Liver (tissue), 9 donors: ENCODE data around the gene ORM2. TPM values are rescaled to one million over a fixed set of nuclear protein-coding genes. Genes with fewer than 3 reads are reported as not detected.

ENCODE experiments used
- DNase-seq: peaks from one replicate; pipeline ENCODE4 v3.0.0-alpha.2; 2017; ENCODE audit warnings: low spot score
- H3K27ac ChIP-seq, 2 donors: one replicate each; pipeline ENCODE4 v1.7.0; 2013; ENCODE audit warnings: inconsistent platforms in 2 of 2, low read length in 2 of 2, control low read depth in 1 of 2, low read depth in 1 of 2, mild to moderate bottlenecking in 1 of 2
- H3K27me3 ChIP-seq, 4 donors: one replicate each; pipeline versions ENCODE4 v1.6.1 to v1.7.0; 2013; ENCODE audit warnings: low read length in 3 of 4, inconsistent platforms in 1 of 4, mild to moderate bottlenecking in 1 of 4, moderate library complexity in 1 of 4; ENCODE audit not compliant: control insufficient read depth in 4 of 4, insufficient read depth in 4 of 4
- H3K36me3 ChIP-seq, 4 donors: one replicate each; pipeline versions ENCODE4 v1.6.1 to v1.7.0; 2013; ENCODE audit warnings: low read length in 3 of 4, mild to moderate bottlenecking in 3 of 4, low read depth in 1 of 4, moderate library complexity in 1 of 4; ENCODE audit not compliant: control insufficient read depth in 4 of 4, insufficient read depth in 3 of 4
- H3K4me1 ChIP-seq, 4 donors: one replicate each; pipeline versions ENCODE4 v1.6.1 to v1.7.0; 2013; ENCODE audit warnings: low read length in 3 of 4, mild to moderate bottlenecking in 3 of 4, moderate library complexity in 1 of 4; ENCODE audit not compliant: control insufficient read depth in 4 of 4, insufficient read depth in 4 of 4
- H3K4me3 ChIP-seq, 3 donors: one replicate each; pipeline versions ENCODE4 v1.6.1 to v1.7.0; 2013; ENCODE audit warnings: low read length in 3 of 3, control low read depth in 1 of 3, low read depth in 1 of 3, mild to moderate bottlenecking in 1 of 3
- H3K9ac ChIP-seq, 2 donors: one replicate each; pipeline ENCODE4 v1.7.0; 2013; ENCODE audit warnings: low read length in 2 of 2, mild to moderate bottlenecking in 2 of 2, moderate library complexity in 2 of 2, control low read depth in 1 of 2, low read depth in 1 of 2
- H3K9me3 ChIP-seq, 4 donors: one replicate each; pipeline versions ENCODE4 v1.6.1 to v1.7.0; 2013; ENCODE audit warnings: low read length in 3 of 4; ENCODE audit not compliant: control insufficient read depth in 4 of 4
- EGR1 ChIP-seq, 2 donors: IDR thresholded peaks; 2 replicates each; pipeline ENCODE4 v1.6.1; 2016 to 2018; ENCODE audit warnings: antibody characterized with exemption in 2 of 2, low read depth in 2 of 2
- FOXA1 ChIP-seq: IDR thresholded peaks from 2 replicates; pipeline ENCODE4 v1.6.1; 2016; ENCODE audit warnings: antibody characterized with exemption
- FOXA2 ChIP-seq: IDR thresholded peaks from 2 replicates; pipeline ENCODE4 v1.6.1; 2016; ENCODE audit warnings: antibody characterized with exemption
- GABPA ChIP-seq, 2 donors: IDR thresholded peaks in 1 of 2; conservative IDR thresholded peaks in 1 of 2; 2 replicates each; pipeline ENCODE4 v1.6.1; 2016; ENCODE audit warnings: antibody characterized with exemption in 2 of 2, mild to moderate bottlenecking in 1 of 2, moderate library complexity in 1 of 2
- HNF4A ChIP-seq, 2 donors: conservative IDR thresholded peaks; 2 replicates each; pipeline ENCODE4 v1.6.1; 2016; ENCODE audit warnings: antibody characterized with exemption in 2 of 2, mild to moderate bottlenecking in 2 of 2
- HNF4G ChIP-seq: IDR thresholded peaks from 2 replicates; pipeline ENCODE4 v1.6.1; 2016; ENCODE audit warnings: antibody characterized with exemption
- JUND ChIP-seq, 2 donors: IDR thresholded peaks; 2 replicates each; pipeline ENCODE4 v1.6.1; 2016; ENCODE audit warnings: antibody characterized with exemption in 2 of 2
- NR2F2 ChIP-seq: IDR thresholded peaks from 2 replicates; pipeline ENCODE4 v1.6.1; 2016; ENCODE audit warnings: antibody characterized with exemption
- RAD21 ChIP-seq, 2 donors: IDR thresholded peaks; 2 replicates each; pipeline ENCODE4 v1.6.1; 2016; ENCODE audit warnings: antibody characterized with exemption in 2 of 2, mild to moderate bottlenecking in 2 of 2
- RXRA ChIP-seq, 2 donors: IDR thresholded peaks; 2 replicates each; pipeline ENCODE4 v1.6.1; 2017 to 2018; ENCODE audit warnings: antibody characterized with exemption in 2 of 2, mild to moderate bottlenecking in 1 of 2
- SP1 ChIP-seq: IDR thresholded peaks from 2 replicates; pipeline ENCODE4 v1.6.1; 2018; ENCODE audit warnings: antibody characterized with exemption, mild to moderate bottlenecking
- TAF1 ChIP-seq: conservative IDR thresholded peaks from 2 replicates; pipeline ENCODE4 v1.6.1; 2016; ENCODE audit warnings: antibody characterized with exemption, mild to moderate bottlenecking
- YY1 ChIP-seq: IDR thresholded peaks from 2 replicates; pipeline ENCODE4 v1.6.1; 2016; ENCODE audit warnings: antibody characterized with exemption, mild to moderate bottlenecking
- WGBS: extraction: QIAGEN DNeasy Blood & Tissue Kit; methylation state at CpG from one replicate; pipeline ENCODE4 v1.1.7; 2013; 5-methylcytosine and 5-hydroxymethylcytosine counted together
- polyA plus RNA-seq, 2 donors: library from polyadenylated mRNA; stranded (reverse) in 1 of 2; unstranded in 1 of 2; fragments of 200-250 nt in 1 of 2; fragments of >200 nt in 1 of 2; fragmentation: Nextera tagmentation in 1 of 2; extraction: Ambion mirVana in 1 of 2; gene quantifications; one replicate each; pipeline versions ENCODE4 v1.2.1 to v1.2.3, GENCODE V29; 2013 to 2015
- total RNA-seq, 2 donors: library from RNA; depleted of rRNA; stranded (reverse); fragments of >200 nt; gene quantifications; one replicate each; pipeline ENCODE4 v1.2.3, GENCODE V29; 2014
- TF ChIP-seq, protein P1 (sequence below): IDR thresholded peaks from 2 replicates; pipeline ENCODE4 v1.6.1; 2016; ENCODE audit warnings: antibody characterized with exemption
- TF ChIP-seq, protein P2 (sequence below): fragments of 150-350 bp; IDR thresholded peaks from 2 replicates; pipeline ENCODE4 v1.5.1; 2017; ENCODE audit warnings: improper control_type of control experiment, low read depth, low read length; ENCODE audit not compliant: missing input control
- donor health status: healthy.
- donor health status: healthy.
- donor health status: healthy.
- donor health status: healthy.
- donor health status: healthy.

ORM2 gene
- total and polyA plus RNA-seq, 4 donors: 276 to 7,373 (median 5,310) TPM

DNA sequence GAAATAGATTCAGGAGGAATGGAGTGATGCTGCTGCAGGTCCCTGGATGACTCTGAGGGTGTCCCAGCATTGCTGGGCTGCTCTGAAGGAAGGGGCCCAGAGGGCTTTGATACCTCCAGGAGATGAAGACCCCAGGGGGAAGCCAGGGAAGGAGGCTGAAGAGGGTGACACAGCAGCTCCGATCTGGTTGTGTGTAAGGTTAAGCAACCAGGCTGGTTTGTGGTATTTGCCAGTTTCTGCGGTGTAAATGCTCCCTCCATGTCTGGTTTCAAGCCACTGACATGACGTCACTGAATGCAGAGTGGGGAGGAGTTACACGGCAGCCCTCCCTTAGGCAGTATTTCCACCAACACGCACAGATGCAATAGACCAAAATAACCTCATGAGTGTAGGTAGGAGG is 46.7 kb upstream of the ORM2 start:
- 76% methylated on average over 5 of the region's 5 CpGs for WGBS
- DNase-seq: no peak

DNA sequence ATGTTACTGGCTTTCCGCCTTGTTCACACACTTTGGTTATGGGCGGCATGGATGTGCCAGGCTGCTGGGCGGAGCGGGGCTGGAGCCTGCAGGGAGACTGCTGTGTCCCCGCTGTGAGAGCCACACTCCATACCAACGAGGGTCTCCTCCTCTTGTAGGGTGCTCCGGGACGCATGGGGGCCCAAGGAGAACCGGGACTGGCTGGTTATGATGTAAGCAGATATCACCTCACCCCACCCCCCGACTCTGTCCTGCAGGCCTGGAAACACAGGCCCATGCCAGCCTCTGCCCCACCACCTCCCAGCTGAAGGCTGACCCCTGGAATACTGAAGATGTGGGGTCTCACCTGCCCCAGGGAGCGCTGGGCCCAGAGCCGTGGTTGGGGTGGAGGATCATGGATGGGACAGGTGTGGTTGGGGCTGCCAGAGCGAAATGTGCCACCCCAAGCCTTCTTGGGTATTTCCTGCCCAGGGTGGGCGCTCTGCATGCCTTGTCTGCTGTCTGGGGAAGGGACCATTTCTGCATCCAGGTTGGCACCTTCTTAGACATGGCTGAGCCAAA is 46.0 kb upstream of the ORM2 start:
- Histone ChIP-seq H3K36me3 (peaks cover 5 to 49% (median 21%) of the 10 kb centered on the region in 4 donors), H3K27me3 (no peaks in the 10 kb centered on the region), H3K27ac (no peak overlapping the region), H3K9me3 (no peaks in the 10 kb centered on the region), H3K9ac (no peak overlapping the region), H3K4me3 (no peak overlapping the region), H3K4me1 (peaks cover 0 to 4% (median 0%) of the 10 kb centered on the region in 4 donors)
- 93% methylated on average over 14 of the region's 14 CpGs for WGBS
- TF ChIP-seq NR2F2: no peak
- no peak for TF ChIP-seq RXRA (IDR thresholded peaks at IDR 0.05)
- TF ChIP-seq, protein P1, sequence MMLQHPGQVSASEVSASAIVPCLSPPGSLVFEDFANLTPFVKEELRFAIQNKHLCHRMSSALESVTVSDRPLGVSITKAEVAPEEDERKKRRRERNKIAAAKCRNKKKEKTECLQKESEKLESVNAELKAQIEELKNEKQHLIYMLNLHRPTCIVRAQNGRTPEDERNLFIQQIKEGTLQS: no peak
- no peak for TF ChIP-seq FOXA2
- no peak for TF ChIP-seq JUND (IDR thresholded peaks at IDR 0.05)
- TF ChIP-seq YY1: no peak
- TF ChIP-seq RAD21 (IDR thresholded peaks at IDR 0.05): no peak
- TF ChIP-seq, protein P2, sequence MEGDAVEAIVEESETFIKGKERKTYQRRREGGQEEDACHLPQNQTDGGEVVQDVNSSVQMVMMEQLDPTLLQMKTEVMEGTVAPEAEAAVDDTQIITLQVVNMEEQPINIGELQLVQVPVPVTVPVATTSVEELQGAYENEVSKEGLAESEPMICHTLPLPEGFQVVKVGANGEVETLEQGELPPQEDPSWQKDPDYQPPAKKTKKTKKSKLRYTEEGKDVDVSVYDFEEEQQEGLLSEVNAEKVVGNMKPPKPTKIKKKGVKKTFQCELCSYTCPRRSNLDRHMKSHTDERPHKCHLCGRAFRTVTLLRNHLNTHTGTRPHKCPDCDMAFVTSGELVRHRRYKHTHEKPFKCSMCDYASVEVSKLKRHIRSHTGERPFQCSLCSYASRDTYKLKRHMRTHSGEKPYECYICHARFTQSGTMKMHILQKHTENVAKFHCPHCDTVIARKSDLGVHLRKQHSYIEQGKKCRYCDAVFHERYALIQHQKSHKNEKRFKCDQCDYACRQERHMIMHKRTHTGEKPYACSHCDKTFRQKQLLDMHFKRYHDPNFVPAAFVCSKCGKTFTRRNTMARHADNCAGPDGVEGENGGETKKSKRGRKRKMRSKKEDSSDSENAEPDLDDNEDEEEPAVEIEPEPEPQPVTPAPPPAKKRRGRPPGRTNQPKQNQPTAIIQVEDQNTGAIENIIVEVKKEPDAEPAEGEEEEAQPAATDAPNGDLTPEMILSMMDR: no peak
- no peak for TF ChIP-seq HNF4G
- TF ChIP-seq SP1: no peak
- DNase-seq: no peak

More for the DNA sequence above, 46.7 kb upstream of the ORM2 start:
- no peak overlapping the region for H3K9ac ChIP-seq
- H3K36me3 ChIP-seq: peaks cover 5 to 50% (median 21%) of the 10 kb centered on the region in 4 donors
- H3K4me1 ChIP-seq: peaks cover 0 to 4% (median 0%) of the 10 kb centered on the region in 4 donors
- no peaks in the 10 kb centered on the region for H3K27me3 ChIP-seq
- H3K27ac ChIP-seq: no peak overlapping the region
- H3K4me3 ChIP-seq: no peak overlapping the region
- TF ChIP-seq FOXA2: no peak
- TF ChIP-seq FOXA1: no peak
- no peak for TF ChIP-seq SP1
- TF ChIP-seq HNF4G: no peak
- TF ChIP-seq NR2F2: no peak
- TF ChIP-seq EGR1 (IDR thresholded peaks at IDR 0.05; ENCODE audit: low read depth in 2 of 2): no peak
- TF ChIP-seq RAD21 (IDR thresholded peaks at IDR 0.05): no peak
- H3K9me3 ChIP-seq: no peaks in the 10 kb centered on the region

DNA sequence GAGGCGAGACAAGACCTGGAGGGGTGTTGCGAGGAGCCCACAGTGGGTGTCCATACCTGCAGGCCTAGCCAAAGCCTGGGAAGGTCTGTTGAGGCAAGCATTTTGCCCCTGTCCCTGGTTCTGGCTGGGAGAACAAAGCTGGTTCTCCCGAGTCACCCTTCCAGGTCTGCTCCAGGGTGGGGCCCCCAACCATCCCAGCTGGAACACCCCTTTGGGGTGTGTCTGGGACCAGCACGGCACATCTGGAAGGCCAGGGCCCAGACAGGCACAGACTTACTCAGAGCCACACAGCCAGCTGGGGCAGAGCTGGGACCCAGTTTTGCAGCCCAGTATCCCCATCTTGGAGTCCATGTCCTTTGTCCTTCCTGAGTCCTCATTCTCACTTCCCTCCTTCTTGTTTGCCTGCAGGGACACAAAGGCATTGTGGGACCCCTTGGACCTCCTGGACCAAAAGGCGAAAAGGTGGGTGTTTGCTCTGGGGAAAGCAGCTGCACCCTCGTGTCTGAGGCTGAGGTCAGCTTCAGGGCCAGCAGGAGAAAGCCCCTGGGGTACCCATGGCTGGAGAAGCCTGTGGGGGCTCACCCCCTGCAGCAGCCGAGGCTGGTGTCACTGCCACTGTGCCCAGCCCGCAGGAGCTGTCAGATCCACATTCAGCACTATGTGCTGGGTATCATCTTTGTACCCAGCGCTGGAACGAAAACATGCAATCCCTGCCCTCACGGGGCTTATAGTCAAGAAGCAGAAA is 45.2 kb upstream of the ORM2 start:
- peaks cover 5 to 43% (median 19%) of the 10 kb centered on the region in 4 donors for H3K36me3 ChIP-seq

More for the DNA sequence above, 45.2 kb upstream of the ORM2 start:
- Histone ChIP-seq H3K9ac (no peak overlapping the region), H3K9me3 (no peaks in the 10 kb centered on the region), H3K4me3 (no peak overlapping the region), H3K4me1 (peaks cover 0 to 4% (median 0%) of the 10 kb centered on the region in 4 donors), H3K27ac (no peak overlapping the region), H3K27me3 (no peaks in the 10 kb centered on the region)
- no peak for DNase-seq
- WGBS: 95% methylated on average over 11 of the region's 11 CpGs
- TF ChIP-seq JUND (IDR thresholded peaks at IDR 0.05) (no peak), EGR1 (IDR thresholded peaks at IDR 0.05; ENCODE audit: low read depth in 2 of 2) (no peak), GABPA (IDR thresholded peaks at IDR 0.05 in 1 of 2, conservative IDR thresholded peaks at IDR 0.05 in 1 of 2) (no peak), RXRA (IDR thresholded peaks at IDR 0.05) (no peak), HNF4A (conservative IDR thresholded peaks at IDR 0.05) (no peak), YY1 (no peak), FOXA1 (no peak), TAF1 (no peak), NR2F2 (no peak)
